HG03060 (cell line): ENCODE measurements around the gene LAMA4.
A peak's percentile ranks its signal among the peaks of the same experiment; 100 is the strongest.

Experiments
- ATAC-seq: cut with Tn5 transposase; IDR thresholded peaks from one replicate; pipeline ENCODE4 v1.9.1; 2021; ENCODE audit warnings: low read depth, moderate number of reproducible peaks; ENCODE audit not compliant: unreplicated experiment

LAMA4 gene

DNA sequence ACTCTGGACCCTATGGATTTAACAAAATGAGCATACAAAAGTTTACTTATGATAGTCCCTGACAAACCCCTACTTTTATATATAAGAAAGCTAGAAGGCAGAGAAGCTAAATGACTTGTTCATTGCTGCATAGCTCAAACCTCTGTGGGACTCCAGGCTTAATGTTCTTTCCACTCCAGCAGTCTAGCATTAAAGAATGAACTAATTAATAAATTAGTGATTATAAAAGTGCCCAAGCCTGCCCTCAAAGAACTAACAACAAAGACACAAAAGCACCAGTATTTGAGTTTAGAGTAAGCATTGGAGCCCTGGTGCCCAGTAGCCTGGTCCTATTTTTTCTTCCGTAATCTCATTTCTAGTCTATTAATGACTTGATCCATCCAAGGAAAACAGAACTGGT lies 59.9 kb downstream of the LAMA4 start:
- ATAC-seq: no peak

DNA sequence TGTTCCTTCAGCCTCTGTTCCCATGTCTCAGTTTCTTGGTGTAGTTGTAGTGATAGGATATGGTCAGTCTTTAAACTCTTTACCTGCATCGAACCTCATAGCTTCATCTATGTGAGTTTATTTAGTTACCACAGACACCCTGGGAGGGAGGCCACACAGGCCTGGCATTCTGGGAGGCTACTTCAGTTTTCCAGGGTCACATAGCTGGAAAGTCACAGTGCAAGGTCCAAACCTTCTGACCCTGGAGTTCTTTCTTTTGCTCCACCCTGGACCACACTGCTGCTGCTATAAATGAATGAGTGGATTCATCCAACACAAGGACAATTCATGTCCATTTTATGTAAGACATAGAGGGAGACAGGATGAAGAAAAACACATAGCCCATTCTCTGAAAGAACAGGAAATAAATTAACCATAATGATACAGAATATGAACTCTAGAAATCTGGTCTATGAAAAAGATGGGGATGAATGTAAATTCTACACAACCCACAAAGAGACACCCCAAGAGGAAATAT lies 60.8 kb downstream of the LAMA4 start:
- no peak for ATAC-seq

DNA sequence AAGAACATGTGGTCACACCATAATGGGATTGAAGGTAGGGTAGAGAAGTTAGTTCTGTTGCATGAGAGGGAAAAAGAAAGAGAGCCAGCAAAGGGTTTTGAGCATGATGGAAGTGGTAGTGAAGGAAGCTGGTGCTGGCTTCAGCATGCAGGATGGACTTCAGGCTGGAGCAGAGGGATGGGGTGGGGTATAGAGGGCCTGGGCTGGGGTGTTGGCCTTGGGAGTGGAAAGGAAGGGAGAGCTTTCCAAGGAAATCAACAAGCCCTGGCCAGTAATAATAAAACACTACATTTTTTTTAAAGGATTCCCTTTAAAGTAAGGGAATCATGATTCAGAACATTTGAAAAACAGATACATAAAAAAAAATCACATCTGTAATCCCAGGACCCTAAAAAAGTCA lies 61.2 kb downstream of the LAMA4 start:
- ATAC-seq: no peak

DNA sequence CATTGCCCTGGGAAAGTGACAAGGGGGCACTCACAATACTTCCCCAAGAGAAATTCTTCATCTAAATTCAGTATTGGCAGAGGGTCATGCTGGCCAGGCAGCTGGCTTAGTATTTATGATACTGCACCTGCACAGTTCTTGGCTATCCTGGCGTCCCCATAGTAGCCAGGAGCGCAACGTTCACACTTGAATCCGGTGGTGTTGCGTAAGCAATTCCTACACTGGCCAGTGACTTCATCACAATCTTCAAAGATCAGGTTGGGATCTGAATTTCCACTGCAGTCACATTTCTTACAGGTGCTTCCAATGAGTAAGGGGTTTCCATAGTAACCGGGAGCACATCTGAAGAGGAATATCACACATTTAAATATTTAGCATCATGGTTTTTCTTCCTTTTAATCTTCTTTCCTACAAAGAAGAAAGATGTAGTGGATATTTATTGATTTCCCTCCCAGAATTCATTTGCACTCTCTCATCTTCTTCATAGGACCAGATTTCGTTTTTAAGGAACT lies 62.8 kb downstream of the LAMA4 start:
- no peak for ATAC-seq

DNA sequence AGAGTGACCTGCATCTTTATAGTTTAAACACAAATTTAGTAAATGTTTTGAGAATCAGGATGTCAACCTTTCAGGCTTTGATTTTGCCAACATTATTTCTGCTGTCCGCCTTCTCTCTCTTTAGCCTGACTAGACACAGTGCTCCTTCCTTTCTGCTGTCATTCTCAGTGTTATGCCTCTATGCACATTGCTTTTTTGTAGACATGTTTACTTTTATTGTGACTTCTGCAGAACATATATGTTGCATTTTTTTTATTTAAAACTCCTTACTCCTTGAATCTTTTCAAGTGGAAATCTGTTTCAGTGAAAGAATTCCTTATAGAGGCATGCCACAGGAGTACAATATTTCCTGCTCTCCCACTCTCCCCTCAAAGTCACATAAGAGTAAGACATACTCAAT lies 64.2 kb downstream of the LAMA4 start:
- no peak for ATAC-seq

DNA sequence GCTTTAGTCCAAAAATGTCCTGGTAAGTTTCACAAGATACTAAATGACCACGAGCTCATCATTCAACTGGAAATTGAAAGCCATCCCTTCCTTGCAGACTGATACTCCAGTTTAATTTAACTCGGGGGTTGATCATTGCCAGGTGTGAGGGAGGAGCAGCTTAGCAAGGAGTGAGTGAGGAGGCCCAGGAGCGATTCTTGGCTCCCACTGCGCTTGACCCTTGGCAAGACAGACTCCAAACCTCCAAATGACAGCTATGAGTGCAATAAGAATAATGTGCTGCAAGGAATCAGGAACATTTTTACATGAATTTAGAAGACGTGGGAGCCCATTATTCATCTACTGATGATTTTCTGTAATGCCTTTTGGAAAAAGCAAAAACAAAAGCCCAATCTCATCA lies 64.9 kb downstream of the LAMA4 start:
- ATAC-seq: no peak

DNA sequence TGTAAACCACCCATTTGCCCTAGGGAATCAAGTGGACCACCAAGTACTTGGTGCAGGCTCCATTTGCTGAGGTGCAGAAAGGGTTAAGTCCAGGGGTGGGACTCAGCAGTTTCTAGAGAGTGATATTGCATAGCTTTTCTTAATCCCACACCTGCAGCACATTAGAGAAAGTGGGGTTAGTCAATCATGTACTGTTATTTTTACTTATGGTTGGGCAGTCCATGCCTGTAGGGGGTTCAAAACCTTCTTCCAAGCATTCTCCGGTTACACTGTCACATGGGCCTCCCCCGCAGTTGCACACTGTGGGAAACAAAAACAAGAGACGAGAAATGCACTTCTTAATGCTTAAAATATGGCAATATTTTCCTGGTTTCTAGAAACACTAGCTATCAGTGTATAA lies 65.5 kb downstream of the LAMA4 start:
- ATAC-seq: no peak

DNA sequence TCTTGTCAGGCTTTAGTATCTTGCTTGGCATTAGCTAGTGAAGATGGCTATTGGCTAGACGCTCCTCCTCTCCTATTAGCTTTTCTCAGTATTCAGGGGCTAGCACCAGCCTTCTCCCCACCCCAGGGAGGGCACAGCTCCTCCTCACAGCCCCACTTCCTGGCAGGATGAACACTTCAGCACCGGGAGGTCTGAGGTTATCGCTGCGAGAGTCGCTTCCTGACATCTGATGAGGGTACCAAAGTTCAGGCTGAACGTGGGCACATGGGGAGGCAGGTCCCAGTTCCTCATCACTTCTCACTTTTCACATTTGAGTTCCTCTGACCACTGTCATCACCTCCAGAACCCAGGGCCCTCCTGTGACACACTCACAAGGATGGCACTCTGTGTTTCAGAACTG lies 66.6 kb downstream of the LAMA4 start:
- ATAC-seq: no peak

DNA sequence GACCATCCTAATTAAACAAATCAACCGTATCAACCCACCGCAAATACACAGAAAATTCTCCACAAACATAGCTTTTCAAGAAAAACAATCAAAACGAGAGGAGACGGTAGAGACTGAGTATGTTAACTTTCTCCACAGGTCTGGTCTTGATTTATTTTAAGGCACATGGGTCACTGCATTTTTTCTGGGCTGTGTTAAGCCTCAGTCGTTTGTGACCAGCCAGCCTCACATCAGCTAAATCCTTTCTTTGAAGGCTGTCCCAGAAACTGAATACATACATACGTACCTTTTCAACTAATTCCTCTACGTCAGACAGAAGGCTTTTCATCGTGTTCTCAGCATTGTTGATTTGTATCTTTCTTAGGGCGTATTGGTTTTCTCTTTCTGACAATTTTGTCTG lies 69.4 kb downstream of the LAMA4 start:
- no peak for ATAC-seq

DNA sequence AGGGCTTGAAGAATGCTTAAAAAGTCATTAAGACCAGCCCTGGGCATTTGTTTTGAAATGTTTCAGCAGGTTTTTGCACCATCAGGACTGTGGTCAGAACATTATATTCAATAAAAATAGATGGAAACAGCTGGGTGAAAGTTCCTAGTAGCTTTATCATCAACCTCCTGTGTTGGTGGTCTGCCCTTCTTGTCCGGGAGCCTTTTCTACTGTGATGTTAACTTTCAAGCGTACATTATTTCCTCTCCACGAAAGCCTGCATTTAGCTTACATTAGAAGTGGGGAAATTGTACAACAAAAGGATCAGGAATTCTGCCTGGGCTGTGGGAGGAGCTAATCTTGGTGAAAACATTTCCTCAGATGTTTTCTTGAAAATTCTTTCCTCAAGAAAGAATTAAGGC lies 71.1 kb downstream of the LAMA4 start:
- ATAC-seq: no peak

DNA sequence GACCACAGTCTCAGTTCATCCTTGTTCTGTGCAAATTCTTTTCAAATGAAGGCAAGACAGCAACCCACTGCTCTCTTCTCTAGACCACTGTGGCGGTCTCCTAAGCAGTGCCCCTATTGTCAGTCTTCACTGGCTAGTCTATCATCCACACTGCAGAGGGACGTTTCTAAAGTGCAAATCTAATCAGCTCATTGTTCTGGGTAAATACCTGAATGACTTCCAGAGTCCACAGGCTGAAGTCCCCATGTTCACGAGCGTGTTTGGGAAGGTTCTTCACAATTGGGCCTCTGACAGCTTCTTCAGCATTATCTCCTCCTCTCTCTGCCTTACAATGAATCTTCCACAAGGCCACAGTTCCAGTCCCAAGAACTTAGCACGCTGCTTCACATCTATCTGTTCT lies 73.2 kb downstream of the LAMA4 start:
- no peak for ATAC-seq

DNA sequence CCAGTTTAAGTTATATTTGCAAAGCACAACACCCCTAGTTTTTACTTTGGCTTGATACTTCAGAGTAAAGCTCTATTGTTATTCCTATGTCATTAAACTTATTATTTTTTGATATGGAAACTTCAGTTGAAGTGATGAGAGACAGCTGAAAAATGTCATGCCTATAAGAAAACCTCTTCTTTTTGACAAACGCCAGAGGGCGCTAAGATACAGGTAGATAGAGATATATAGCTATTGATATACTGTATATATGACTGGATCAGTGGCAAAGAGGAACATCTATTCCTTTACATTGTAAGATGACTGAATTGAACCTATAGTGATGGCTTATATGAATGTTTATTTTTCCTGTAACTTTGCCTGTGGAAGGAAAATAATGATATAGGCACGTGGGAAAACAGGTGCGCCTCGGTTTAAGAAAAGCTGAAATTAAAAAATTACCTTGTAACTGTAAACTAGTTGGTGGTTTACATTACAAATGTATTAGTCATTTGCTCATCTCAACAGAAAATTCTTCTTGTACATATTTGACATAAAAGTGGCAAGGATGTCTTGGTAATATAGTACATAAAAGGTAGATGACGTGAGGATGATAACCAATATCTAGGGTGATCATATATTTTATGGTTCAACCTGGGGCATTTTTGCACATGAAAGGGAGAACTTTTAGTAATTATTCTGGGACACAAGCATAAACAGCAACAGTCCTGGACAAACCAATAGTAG lies 74.1 kb downstream of the LAMA4 start:
- ATAC-seq: peak; percentile 75

DNA sequence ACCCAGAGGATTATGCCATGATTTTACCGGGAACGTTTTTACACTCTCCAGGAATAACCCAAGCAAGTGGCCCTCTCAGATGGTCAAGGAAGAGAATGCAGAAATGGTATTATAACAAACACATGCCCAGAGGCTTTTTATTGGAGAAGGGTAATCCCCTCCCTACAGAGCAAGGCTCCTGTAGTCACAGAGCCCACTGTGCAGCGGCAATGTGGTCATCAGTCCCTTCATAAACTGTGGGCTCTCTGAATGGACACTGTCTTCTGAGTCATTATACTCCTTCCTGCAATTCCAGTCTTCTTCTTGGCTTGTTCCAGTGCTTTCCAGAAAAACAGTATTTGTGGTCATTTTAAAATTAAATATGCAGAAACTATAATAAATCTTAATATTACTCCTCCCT lies 74.7 kb downstream of the LAMA4 start:
- ATAC-seq: no peak

DNA sequence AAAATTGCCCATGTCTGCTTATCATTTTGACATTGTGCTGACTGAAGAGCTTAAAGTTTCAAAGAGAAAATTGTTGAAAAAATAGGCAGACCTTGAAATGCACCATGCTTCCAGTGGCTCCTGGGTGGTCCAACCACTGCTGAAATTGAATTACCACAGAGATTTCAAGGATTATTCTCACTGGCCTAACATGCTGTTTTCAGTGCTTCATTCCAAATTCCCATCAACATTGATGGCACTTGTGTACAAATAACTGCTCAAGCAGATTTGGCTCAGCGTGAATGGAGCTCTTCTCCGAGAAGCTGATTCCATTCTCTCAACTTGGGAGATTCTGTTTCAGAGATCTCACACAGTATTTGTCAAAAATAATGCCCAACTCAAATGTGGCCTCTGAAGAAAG lies 75.5 kb downstream of the LAMA4 start:
- no peak for ATAC-seq

DNA sequence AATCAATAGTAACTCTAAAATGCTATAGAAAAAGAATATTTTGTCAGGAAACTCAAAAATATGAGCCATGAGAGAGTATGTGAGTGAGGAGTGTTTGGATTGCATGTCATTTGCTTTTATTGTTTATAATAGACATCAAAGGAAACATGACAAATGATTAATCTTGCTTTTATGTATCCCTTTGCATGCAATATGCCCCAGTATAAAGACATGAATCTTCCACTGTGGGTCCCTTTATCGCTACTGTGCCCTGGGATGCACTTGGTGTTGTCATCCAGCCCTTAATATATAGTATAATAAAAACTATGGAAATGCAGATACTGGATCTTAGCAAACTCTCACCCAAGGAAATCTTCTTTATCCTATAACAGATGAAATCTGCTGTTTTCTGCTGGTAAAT lies 77.3 kb downstream of the LAMA4 start:
- ATAC-seq: no peak

DNA sequence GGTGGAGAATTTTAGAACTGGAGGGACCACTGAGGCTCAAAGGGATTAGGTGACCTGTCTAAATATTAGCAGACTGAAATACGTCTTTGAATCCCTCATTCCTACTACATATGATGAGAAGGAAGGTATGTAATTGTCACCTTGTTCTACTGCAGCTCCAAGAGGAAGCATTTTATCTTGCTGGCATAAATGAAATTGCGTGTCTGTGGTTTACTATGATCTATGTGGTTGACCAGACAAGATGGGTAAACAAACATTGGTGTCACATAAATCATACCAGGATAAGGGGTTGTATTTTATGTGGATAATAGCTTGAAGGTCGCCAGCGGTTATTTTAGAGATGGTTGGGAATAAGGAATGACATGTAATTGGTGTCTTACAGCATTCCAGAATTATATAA lies 78.2 kb downstream of the LAMA4 start:
- ATAC-seq: no peak

DNA sequence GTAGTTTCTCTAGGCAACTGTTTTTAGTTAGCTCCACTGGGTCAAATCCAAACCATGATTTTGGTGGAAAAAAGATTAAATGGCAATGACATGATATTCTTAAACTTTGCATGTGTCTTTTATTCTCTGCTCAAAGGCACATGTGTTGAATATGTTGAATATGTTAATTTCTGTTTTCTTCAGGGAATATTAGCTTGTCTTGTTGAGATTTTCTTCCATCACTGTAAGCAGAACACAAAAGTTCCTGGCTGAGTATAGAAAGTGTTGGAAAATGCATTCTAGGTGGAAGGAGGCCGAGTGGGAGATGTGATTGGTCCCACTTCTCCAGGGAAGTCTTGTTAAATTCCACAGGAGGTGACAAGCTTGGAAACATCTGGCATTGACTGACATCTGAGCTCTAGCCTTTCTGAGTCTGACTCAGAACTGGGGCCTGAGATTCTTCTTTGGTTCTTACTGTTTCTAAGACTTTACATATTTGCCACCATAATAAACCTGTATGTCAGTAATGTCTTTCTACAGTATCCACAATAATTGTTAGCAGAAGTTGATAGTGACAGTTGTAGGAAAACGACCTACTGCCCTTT lies 81.1 kb downstream of the LAMA4 start:
- ATAC-seq: no peak

DNA sequence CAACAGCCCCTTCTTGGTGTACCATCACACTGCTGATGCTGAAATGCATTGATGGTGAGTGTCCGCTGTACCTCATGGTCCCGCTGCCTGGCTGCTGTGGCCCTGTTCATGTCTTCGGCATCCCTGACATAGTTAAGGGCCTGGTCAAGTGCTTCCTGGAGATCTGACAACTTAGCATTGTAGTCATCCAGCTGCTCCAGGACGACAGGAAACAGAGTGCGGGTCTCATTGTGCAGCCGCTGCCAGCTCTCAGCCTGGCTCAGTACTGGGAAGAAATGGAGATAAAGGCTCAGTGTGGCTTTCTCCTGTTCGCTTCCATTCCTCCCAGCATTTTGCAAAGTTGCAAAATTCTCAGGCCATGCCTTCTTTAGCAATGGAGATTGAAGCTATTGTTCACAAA lies 81.8 kb downstream of the LAMA4 start:
- ATAC-seq: no peak

DNA sequence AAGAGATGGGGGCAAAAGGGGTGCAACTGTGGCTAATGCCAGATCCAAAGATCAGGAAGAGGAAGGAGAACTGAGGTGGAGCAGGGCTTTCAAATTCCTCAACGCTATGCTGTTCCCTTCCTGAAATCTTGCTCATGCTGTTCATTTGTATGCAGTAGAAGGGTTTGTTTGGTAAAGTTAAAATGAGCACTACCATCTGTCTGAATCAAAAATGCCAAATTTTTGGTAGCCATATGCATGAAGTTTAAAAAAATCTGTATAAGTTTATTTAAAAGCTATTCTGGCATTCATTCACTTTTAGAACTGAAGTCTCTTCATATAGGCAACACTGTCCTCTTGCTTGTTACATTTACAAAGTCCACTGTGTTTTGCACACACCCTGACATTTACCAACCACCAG lies 84.8 kb downstream of the LAMA4 start:
- ATAC-seq: no peak

DNA sequence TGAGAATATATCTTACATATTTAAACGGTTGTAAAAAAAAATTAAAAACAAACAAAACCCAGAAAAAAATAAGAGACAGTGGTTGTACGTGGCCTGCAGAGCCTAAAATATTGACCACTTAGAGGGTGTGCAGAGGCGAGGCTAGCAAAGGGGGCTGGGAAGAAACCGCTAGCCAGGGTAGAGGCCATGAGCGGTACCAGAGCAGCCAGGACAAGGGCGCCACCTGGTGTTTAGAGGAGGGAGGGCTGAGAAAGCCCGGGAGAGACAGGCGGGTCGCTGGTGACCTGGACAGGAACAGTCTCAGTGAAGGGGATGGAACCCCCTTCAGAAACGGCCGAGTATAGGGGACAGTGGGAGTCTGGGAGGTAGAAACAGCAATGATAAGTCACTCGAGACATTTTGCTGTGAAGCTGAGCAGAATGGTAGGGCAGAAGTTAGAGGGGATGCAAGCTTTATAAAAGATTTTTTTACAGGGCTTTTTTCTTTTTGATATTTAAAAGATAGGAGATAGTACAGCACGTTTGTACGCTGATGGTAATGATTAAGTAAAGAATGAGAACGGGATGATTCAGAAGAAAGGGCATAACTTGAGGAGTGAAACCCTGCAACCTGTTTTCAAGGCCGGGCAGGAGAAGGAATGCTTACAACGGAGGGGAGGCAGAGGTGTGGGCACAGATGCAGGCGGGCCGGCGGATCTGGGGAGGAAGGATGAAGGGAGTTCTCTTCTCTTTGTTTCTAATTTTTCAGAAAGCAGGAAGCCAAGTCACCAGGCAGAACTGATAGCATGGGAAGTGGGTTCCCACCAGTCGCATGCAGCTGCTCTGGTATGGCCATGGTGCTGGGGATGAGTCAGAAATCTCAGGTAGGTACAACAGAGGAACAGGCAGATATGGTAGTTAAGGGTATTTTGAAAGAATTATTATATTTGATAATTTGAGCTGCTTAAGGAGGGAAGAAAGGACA lies 90.8 kb downstream of the LAMA4 start:
- ATAC-seq: peak; percentile 92

DNA sequence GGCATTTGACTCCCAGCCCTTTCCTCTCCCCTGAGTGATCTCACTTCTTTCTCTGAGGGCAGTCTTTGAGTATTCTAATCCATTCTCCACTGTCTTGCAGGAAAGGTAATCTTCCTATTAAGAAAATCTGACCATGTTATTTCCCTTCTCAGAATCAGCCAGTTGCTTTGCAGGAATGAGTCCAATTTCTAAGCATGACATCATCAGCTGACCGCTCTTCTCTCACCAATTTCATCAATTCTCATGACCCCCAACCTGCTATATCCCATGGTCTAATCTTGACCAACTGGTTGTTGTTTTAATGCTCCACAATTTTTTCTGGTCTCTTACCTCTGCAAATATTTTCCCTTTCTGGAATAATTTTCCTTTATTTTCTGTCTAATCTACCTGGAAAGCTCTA lies 93.6 kb downstream of the LAMA4 start:
- no peak for ATAC-seq
